Epithelial cell of esophagus (primary cell): ENCODE data around the gene CHMP2A.
"Not testable (repeated sequence)": the region's sequence is repeated elsewhere in the genome, so short reads cannot be mapped to it uniquely, and the experiment has no call there.

Experiments
- DNase-seq: peaks from one replicate; pipeline ENCODE4 v3.0.0; 2010; ENCODE audit warnings: low read depth
- H3K4me3 ChIP-seq: 2 replicates; pipeline ENCODE4 v1.5.1; 2011; ENCODE audit warnings: mild to moderate bottlenecking, low read length, control low read depth
- CTCF ChIP-seq: IDR thresholded peaks from 2 replicates; pipeline ENCODE4 v1.5.1; 2011; ENCODE audit warnings: low read depth, mild to moderate bottlenecking, low read length, control low read depth, inconsistent platforms; ENCODE audit not compliant: insufficient read depth; ENCODE audit errors: missing control alignments

The CHMP2A gene

GRCh38 chr19:58547323-58548312 lies 7.3 kb downstream of the CHMP2A start:
- no peak overlapping the region for H3K4me3 ChIP-seq
- TF ChIP-seq CTCF = no peak

GRCh38 chr19:58546019-58546530 lies 8.8 kb downstream of the CHMP2A start:
- TF ChIP-seq CTCF = no peak
- no peak for DNase-seq
- peak overlapping the region; percentile 80 for H3K4me3 ChIP-seq

More at GRCh38 chr19:58547323-58548312, 7.3 kb downstream of the CHMP2A start:
- no peak for DNase-seq

DNA sequence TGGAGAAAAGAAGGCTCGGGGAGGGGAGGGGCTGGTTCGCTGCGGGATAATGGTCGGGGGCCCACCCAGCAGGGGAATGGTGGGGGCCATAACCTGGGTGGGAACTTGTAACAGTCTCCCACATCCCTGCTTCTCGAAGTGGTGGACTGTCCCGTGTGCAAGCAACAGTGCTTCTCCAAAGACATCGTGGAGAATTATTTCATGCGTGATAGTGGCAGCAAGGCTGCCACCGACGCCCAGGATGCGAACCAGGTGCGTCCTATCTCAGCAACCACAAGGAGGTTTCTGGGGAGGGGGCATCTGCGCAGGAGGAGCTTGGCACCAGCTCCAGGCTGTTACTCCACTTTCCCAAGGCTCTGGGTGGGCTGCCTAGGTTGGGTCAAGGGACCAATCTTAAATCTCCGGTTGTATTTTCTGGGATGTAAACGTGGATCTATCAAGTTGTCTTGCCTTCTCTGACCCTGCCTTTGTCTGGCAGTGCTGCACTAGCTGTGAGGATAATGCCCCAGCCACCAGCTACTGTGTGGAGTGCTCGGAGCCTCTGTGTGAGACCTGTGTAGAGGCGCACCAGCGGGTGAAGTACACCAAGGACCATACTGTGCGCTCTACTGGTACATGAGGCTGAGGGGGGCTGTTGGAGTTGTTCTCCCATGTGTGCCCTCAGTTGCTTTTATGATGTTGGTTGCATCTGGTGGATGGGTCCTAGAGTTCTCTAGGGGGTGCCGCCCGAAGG lies 9.5 kb downstream of the CHMP2A start:
- no peak for TF ChIP-seq CTCF
- H3K4me3 ChIP-seq = peak overlapping the region; percentile 80
- no peak for DNase-seq

GRCh38 chr19:58544591-58545285 lies 10.2 kb downstream of the CHMP2A start:
- peak; percentile 51 for DNase-seq
- TF ChIP-seq CTCF = no peak
- peak overlapping the region; percentile 80 for H3K4me3 ChIP-seq

DNA sequence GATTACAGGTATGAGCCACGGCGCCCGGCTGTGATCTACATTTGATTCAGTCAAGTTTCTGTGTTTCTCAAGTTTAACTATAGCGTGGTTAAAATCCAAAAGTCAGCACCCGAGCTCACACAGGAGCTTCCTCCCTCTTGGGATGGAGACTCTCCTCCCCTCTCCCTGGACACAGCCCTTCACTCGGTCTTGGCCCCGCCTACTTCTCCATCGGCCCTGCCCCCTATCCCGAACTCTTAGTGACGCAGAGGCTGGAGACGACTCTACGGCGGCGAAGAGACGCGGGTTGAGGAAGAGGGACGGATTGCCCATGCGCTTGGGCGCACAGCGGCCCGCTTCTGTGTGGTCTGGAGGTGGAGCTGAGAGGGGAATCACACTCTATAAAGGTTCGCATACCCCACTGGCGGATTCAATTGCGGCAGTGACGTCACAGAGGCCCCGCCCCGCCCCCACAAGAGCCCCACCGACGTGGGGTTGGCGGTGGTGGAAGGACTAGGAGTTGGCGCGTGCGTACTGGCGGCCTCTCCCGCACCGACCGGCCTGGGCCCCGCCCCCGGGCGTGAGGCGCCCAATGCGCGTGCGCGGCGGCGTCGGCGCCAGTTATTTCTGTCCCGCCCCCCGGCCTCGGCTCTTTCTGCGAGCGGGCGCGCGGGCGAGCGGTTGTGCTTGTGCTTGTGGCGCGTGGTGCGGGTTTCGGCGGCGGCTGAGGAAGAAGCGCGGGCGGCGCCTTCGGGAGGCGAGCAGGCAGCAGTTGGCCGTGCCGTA lies 10.9 kb downstream of the CHMP2A start, which contains the start of gene TRIM28:
TSS of gene TRIM28 (plus strand) at position 239 of the 765 bp plus-strand sequence. CDS start 694 bp downstream, outside the sequence.
- peak within 1 kb of the TSS; percentile 80 for H3K4me3 ChIP-seq
- no peak for TF ChIP-seq CTCF
- peak; percentile 98 for DNase-seq

DNA sequence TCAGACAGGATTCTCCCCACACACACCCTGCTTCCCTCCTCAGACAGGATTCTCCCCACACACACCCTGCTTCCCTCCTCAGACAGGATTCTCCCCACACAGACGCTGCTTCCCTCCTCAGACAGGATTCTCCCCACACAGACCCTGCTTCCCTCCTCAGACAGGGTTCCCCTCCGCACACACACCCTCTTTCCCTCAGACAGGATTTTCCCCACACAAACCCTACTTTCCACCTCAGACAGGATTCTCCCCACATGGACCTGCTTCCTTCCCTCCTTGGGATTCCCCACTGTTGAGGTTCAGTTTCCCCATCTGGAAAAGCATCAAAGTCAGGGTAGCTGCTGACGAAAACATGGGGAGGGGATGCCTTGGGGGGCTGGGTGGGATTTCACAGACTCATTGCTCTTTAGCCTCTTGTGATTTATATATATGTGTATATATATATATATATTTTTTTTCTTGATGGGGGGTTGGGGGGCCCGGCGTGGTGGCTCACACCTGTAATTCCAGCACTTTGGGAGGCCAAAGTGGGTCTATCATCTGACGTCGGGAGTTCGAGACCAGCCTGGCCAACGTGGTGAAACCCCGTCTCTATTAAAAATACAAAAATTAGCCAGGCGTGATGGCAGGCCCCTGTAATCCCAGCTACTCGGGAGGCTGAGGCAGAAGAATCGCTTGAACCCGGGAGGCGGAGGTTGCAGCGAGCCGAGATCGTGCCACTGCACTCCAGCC lies 12.1 kb downstream of the CHMP2A start:
- not testable (repeated sequence) for H3K4me3 ChIP-seq, DNase-seq

DNA sequence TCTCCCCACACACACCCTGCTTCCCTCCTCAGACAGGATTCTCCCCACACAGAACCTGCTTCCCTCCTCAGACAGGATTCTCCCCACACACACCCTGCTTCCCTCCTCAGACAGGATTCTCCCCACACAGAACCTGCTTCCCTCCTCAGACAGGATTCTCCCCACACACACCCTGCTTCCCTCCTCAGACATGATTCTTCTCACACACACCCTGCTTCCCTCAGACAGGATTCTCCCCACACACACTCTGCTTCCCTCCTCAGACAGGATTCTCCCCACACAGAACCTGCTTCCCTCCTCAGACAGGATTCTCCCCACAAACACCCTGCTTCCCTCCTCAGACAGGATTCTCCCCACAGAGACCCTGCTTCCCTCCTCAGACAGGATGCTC lies 15.7 kb downstream of the CHMP2A start:
- H3K4me3 ChIP-seq, DNase-seq: not testable (repeated sequence)
